Stimulated activated CD4-positive, alpha-beta T cell treated with anti-CD3 and anti-CD28 coated beads, Interleukin-4, amount 100 ng/mL, for 1 hour (primary cell): Measurements from ENCODE around the gene NRDE2.
"Not testable (repeated sequence)": the region's sequence is repeated elsewhere in the genome, so short reads cannot be mapped to it uniquely, and the experiment has no call there.

Experiments used
- DNase-seq: peaks from one replicate; pipeline ENCODE4 v3.0.0-alpha.2; 2020

Gene NRDE2

GRCh38 chr14:90263748-90264449 lies 67.8 kb downstream of the NRDE2 start:
- no peak for DNase-seq

- peak; percentile 83 for DNase-seq
Observed at GRCh38 chr14:90256354-90257131, 75.2 kb downstream of the NRDE2 start, which contains the start of gene PSMC1. Gene PSMC1 (plus strand): TSS chr14:90256553. CDS start chr14:90256598, 45 bp downstream.

- no peak for DNase-seq
Observed at GRCh38 chr14:90255871-90256270, 75.9 kb downstream of the NRDE2 start.

GRCh38 chr14:90253826-90254225 lies 77.9 kb downstream of the NRDE2 start:
- no peak for DNase-seq

GRCh38 chr14:90248594-90248993 lies 83.1 kb downstream of the NRDE2 start:
- no peak for DNase-seq

- DNase-seq, result not testable (repeated sequence)
Observed at GRCh38 chr14:90247441-90247840, 84.3 kb downstream of the NRDE2 start.

GRCh38 chr14:90246936-90247335 lies 84.8 kb downstream of the NRDE2 start:
- no peak for DNase-seq

GRCh38 chr14:90242444-90242843 lies 89.3 kb downstream of the NRDE2 start:
- no peak for DNase-seq

- DNase-seq, result no peak
Observed at GRCh38 chr14:90239139-90239538, 92.6 kb downstream of the NRDE2 start.

- peak; percentile 69 for DNase-seq
Observed at GRCh38 chr14:90235179-90235976, 96.4 kb downstream of the NRDE2 start.

GRCh38 chr14:90229942-90230341 lies 101.8 kb downstream of the NRDE2 start:
- DNase-seq, result not testable (repeated sequence)

GRCh38 chr14:90228478-90228877 lies 103.3 kb downstream of the NRDE2 start:
- DNase-seq, result no peak
